Hepatocyte (in vitro differentiated cells): ENCODE measurements around the gene OR5P2. TPM values are rescaled to one million over a fixed set of nuclear protein-coding genes. Genes with fewer than 3 reads are reported as not detected.

ENCODE experiments used
- DNase-seq: peaks from one replicate; pipeline ENCODE4 v3.0.0-alpha.2; 2016; ENCODE audit warnings: low spot score
- H2AFZ ChIP-seq: fragments of 200-600 bp; sonication (generic); 2 replicates; pipeline ENCODE4 v1.6.0; 2016; ENCODE audit warnings: antibody characterized with exemption, mild to moderate bottlenecking
- H3K27ac ChIP-seq: fragments of 200-600 bp; sonication (generic); 2 replicates; pipeline ENCODE4 v1.5.1; 2016; ENCODE audit warnings: mild to moderate bottlenecking
- H3K27me3 ChIP-seq: fragments of 200-600 bp; sonication (generic); 2 replicates; pipeline ENCODE4 v1.6.1; 2016
- H3K36me3 ChIP-seq: fragments of 200-600 bp; sonication (generic); replicated peaks from 2 replicates; pipeline ENCODE4 v1.5.1; 2016; ENCODE audit warnings: low read depth; ENCODE audit not compliant: insufficient read depth
- H3K4me1 ChIP-seq: fragments of 200-600 bp; sonication (generic); 2 replicates; pipeline ENCODE4 v1.5.1; 2016; ENCODE audit warnings: mild to moderate bottlenecking, moderate library complexity; ENCODE audit not compliant: insufficient read depth
- H3K4me2 ChIP-seq: fragments of 200-600 bp; sonication (generic); 2 replicates; pipeline ENCODE4 v1.6.0; 2016
- H3K4me3 ChIP-seq: fragments of 200-600 bp; sonication (generic); 2 replicates; pipeline ENCODE4 v1.5.1; 2016; ENCODE audit warnings: mild to moderate bottlenecking
- H3K79me2 ChIP-seq: fragments of 200-600 bp; sonication (generic); 2 replicates; pipeline ENCODE4 v1.6.0; 2017; ENCODE audit warnings: mild to moderate bottlenecking
- H3K9me2 ChIP-seq: fragments of 200-600 bp; sonication (generic); replicated peaks from 2 replicates; pipeline ENCODE4 v1.6.0; 2017; ENCODE audit warnings: mild to moderate bottlenecking; ENCODE audit not compliant: insufficient read depth
- H3K9me3 ChIP-seq: fragments of 200-600 bp; sonication (generic); 2 replicates; pipeline ENCODE4 v1.5.1; 2016; ENCODE audit warnings: low read depth, mild to moderate bottlenecking
- H4K20me1 ChIP-seq: fragments of 200-600 bp; sonication (generic); 2 replicates; pipeline ENCODE4 v1.6.0; 2016; ENCODE audit warnings: mild to moderate bottlenecking; ENCODE audit not compliant: insufficient read depth, poor library complexity, severe bottlenecking
- CTCF ChIP-seq: fragments of 200-600 bp; sonication (generic); IDR thresholded peaks from 2 replicates; pipeline ENCODE4 v1.5.1; 2016; ENCODE audit warnings: antibody characterized with exemption, mild to moderate bottlenecking; ENCODE audit not compliant: poor library complexity
- EZH2 ChIP-seq: fragments of 200-600 bp; sonication (generic); IDR thresholded peaks from 2 replicates; pipeline ENCODE4 v1.6.1; 2016; ENCODE audit warnings: antibody characterized with exemption, mild to moderate bottlenecking, borderline replicate concordance
- EZH2phosphoT487 ChIP-seq: fragments of 200-600 bp; sonication (generic); IDR thresholded peaks from one replicate; pipeline ENCODE4 v1.6.1; 2018; ENCODE audit warnings: antibody characterized with exemption, mild to moderate bottlenecking, low read depth, moderate library complexity; ENCODE audit not compliant: unreplicated experiment, severe bottlenecking
- WGBS: methylation state at CpG from one replicate; pipeline ENCODE4 v1.1.6; 2016; ENCODE audit warnings: low lambda C conversion rate; ENCODE audit errors: missing lambda C conversion rate; 5-methylcytosine and 5-hydroxymethylcytosine counted together
- polyA plus RNA-seq: library from polyadenylated mRNA; unstranded; fragments of >200 nt; fragmentation: Nextera tagmentation; extraction: Ambion mirVana; gene quantifications from 2 replicates; pipeline ENCODE4 v1.2.1, GENCODE V29; 2016
- total RNA-seq: library from RNA; depleted of rRNA; stranded (reverse); fragments of >200 nt; gene quantifications from 2 replicates; pipeline ENCODE4 v1.2.3, GENCODE V29; 2014

Gene OR5P2
- total RNA-seq (0.20 TPM in 1 of 2 replicates, not detected in the other), polyA plus RNA-seq (0.46 and 0.54 TPM in 2 replicates)

- Histone ChIP-seq H3K9me2 (no peaks in the 10 kb centered on the region), H3K27me3 (no peaks in the 10 kb centered on the region), H3K4me2 (no peak within 1 kb of the TSS), H3K36me3 (no peaks in the 10 kb centered on the region), H2AFZ (no peak within 1 kb of the TSS), H4K20me1 (no peaks in the 10 kb centered on the region), H3K9me3 (no peaks in the 10 kb centered on the region), H3K27ac (no peak within 1 kb of the TSS), H3K4me3 (no peak within 1 kb of the TSS), H3K79me2 (no peaks in the 10 kb centered on the region), H3K4me1 (no peaks in the 10 kb centered on the region)
- no peak for DNase-seq
- TF ChIP-seq EZH2 (no peak), CTCF (no peak), EZH2phosphoT487 (no peak)
- 93% methylated on average over 5 of the region's 5 CpGs for WGBS
These were observed at the start of gene OR5P2 for GRCh38 chr11:7796842-7797241. Gene OR5P2 (minus strand): TSS chr11:7796942. CDS start chr11:7796942, 0 bp downstream.

- WGBS = 90% methylated on average over 3 of the region's 3 CpGs
- Histone ChIP-seq H2AFZ (no peak overlapping the region), H3K4me2 (no peak overlapping the region), H3K36me3 (no peaks in the 10 kb centered on the region), H3K9me3 (no peaks in the 10 kb centered on the region), H3K27ac (no peak overlapping the region), H3K27me3 (no peaks in the 10 kb centered on the region), H3K4me1 (no peaks in the 10 kb centered on the region), H4K20me1 (no peaks in the 10 kb centered on the region), H3K4me3 (no peak overlapping the region), H3K79me2 (no peaks in the 10 kb centered on the region), H3K9me2 (no peaks in the 10 kb centered on the region)
- DNase-seq = no peak
- no peak for TF ChIP-seq EZH2phosphoT487
- no peak for TF ChIP-seq CTCF
- TF ChIP-seq EZH2 = no peak
These were observed 49.3 kb upstream of the OR5P2 start for GRCh38 chr11:7846003-7846402.

GRCh38 chr11:7844986-7845385, 48.2 kb upstream of the OR5P2 start:
- Histone ChIP-seq H4K20me1 (no peaks in the 10 kb centered on the region), H3K9me2 (no peaks in the 10 kb centered on the region), H3K79me2 (no peaks in the 10 kb centered on the region), H3K27me3 (no peaks in the 10 kb centered on the region), H3K4me1 (no peaks in the 10 kb centered on the region), H3K36me3 (no peaks in the 10 kb centered on the region), H3K4me3 (no peak overlapping the region), H3K27ac (no peak overlapping the region), H3K4me2 (no peak overlapping the region), H3K9me3 (no peaks in the 10 kb centered on the region), H2AFZ (no peak overlapping the region)
- no peak for TF ChIP-seq EZH2
- no peak for TF ChIP-seq EZH2phosphoT487
- TF ChIP-seq CTCF = no peak
- 57% methylated on average over 3 of the region's 3 CpGs for whole genome bisulfite sequencing
- no peak for DNase-seq

- H3K27me3 ChIP-seq = no peaks in the 10 kb centered on the region
- H3K4me2 ChIP-seq = no peak overlapping the region
- no peaks in the 10 kb centered on the region for H3K36me3 ChIP-seq
- H2AFZ ChIP-seq = no peak overlapping the region
- no peak overlapping the region for H3K4me3 ChIP-seq
- H4K20me1 ChIP-seq = no peaks in the 10 kb centered on the region
- no peaks in the 10 kb centered on the region for H3K9me3 ChIP-seq
- H3K9me2 ChIP-seq = no peaks in the 10 kb centered on the region
- WGBS = 61% methylated on average over 1 of the region's 1 CpG
- no peak overlapping the region for H3K27ac ChIP-seq
- TF ChIP-seq CTCF (no peak), EZH2phosphoT487 (no peak), EZH2 (no peak)
- no peak for DNase-seq
- H3K79me2 ChIP-seq = no peaks in the 10 kb centered on the region
- no peaks in the 10 kb centered on the region for H3K4me1 ChIP-seq
These were observed 47.8 kb upstream of the OR5P2 start for GRCh38 chr11:7844521-7844920.
